Ovary (tissue), 9 donors: ENCODE results near the gene TBATA. TPM values are rescaled to one million over a fixed set of nuclear protein-coding genes. Genes with fewer than 3 reads are reported as not detected.
"Not testable (repeated sequence)": the region's sequence is repeated elsewhere in the genome, so short reads cannot be mapped to it uniquely, and the experiment has no call there.

Experiments used
- DNase-seq, 5 donors: peaks; one replicate each; pipeline ENCODE4 v3.0.0-alpha.2; 2019 to 2020
- H3K27ac ChIP-seq, 2 donors: fragments of 200-600 bp; one replicate each; pipeline versions ENCODE4 v1.5.1 to v1.8.0; 2019 to 2022
- H3K27me3 ChIP-seq: fragments of 200-600 bp; one replicate; pipeline ENCODE4 v1.8.0; 2022
- H3K36me3 ChIP-seq: fragments of 200-600 bp; sonication (generic); one replicate; pipeline ENCODE4 v1.5.1; 2019
- H3K4me1 ChIP-seq: one replicate; pipeline ENCODE4 v1.8.1; 2013; ENCODE audit warnings: mild to moderate bottlenecking, moderate library complexity; ENCODE audit not compliant: insufficient read depth
- H3K4me3 ChIP-seq: fragments of 200-600 bp; sonication (generic); one replicate; pipeline ENCODE4 v1.5.1; 2017
- H3K9me3 ChIP-seq, 2 donors: fragments of 200-600 bp in 1 of 2; sonication (generic) in 1 of 2; one replicate each; pipeline versions ENCODE4 v1.5.1 to v1.8.1; 2013 to 2019; ENCODE audit warnings: mild to moderate bottlenecking in 1 of 2, moderate library complexity in 1 of 2
- EP300 ChIP-seq: sonication (generic); formaldehyde crosslinking; IDR thresholded peaks from one replicate; pipeline ENCODE4 v1.6.1; 2017; ENCODE audit warnings: antibody characterized with exemption
- POLR2A ChIP-seq: fragments of 450-650 bp; IDR thresholded peaks from one replicate; pipeline ENCODE4 v1.6.1; 2017; ENCODE audit warnings: antibody characterized with exemption, mild to moderate bottlenecking, moderate library complexity
- WGBS, 3 donors: extraction: QIAGEN DNeasy Blood & Tissue Kit in 1 of 3; methylation state at CpG; one replicate each; pipeline versions ENCODE4 v1.1.5 to v1.1.7; 2013 to 2017; 5-methylcytosine and 5-hydroxymethylcytosine counted together
- intact Hi-C, 4 donors: fragments of 100-400 bp; cut with DNase I; formaldehyde crosslinking; loops; one replicate each; pipeline versions ENCODE4 v1.11.0 to v1.15.1; 2022 to 2023
- polyA plus RNA-seq, 2 donors: library from polyadenylated mRNA; stranded (reverse); fragments of 200-250 nt in 1 of 2; fragments of 350-450 nt in 1 of 2; fragmentation: Illumina TruSeq in 1 of 2; extraction: RNeasy Lipid Tissue Mini Kit (QIAGEN cat#74804) in 1 of 2; gene quantifications; one replicate each; pipeline ENCODE4 v1.2.3, GENCODE V29; 2013 to 2014
- total RNA-seq, 7 donors: library from RNA; depleted of rRNA in 2 of 7; stranded (reverse); fragments of >200 nt in 2 of 7; fragmentation: NEBNext Ultra II Directional in 3 of 7; extraction: Animal tissue kit (Norgen Biotek cat#: 25700) in 3 of 7; gene quantifications; one replicate each; pipeline versions ENCODE4 v1.1.0 to v1.2.4, GENCODE V29; 2016 to 2023
- TF ChIP-seq, protein P1 (sequence below), 3 donors: fragments of 450-650 bp in 2 of 3; fragments of 200-600 bp in 1 of 3; IDR thresholded peaks; one replicate each; pipeline versions ENCODE4 v1.5.1 to v1.8.0; 2016 to 2022; ENCODE audit warnings: antibody characterized with exemption in 3 of 3, mild to moderate bottlenecking in 1 of 3
- donor health status: DM: no; HTN: no; CAD: no; lungs with moderate emphysema.
- donor health status: DM: no; HTN: no; CAD: no.
- donor health status: Bipolar disorder and iron deficiency.
- donor health status: DM: yes; HTN: yes; CAD: no.
- donor health status: DM: no; HTN: no; CAD: no.
- donor health status: DM: yes; HTN: yes; CAD: no.

The TBATA gene
- total and polyA plus RNA-seq, 9 donors, result not detected

DNA sequence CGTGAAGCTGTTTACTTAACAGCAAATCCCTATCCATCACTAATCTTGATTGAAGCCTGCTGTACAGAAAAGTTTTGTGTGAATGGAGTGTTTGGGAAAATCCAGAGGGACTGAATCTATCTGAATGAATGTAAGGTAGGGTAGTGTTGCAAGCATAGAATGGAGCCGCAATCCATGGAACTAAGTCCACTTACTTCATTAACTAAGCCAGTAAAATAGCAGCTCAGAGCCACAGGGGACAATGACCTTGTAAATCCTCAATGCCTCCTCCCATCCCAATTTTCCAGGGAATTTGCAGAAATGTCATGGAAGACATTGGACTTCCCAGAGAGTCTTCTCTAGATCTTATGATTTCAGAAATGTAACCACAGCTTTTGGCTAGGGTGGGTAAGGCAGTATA, 15.2 kb downstream of the TBATA start:
- no peak for DNase-seq
- Histone ChIP-seq H3K36me3 (no peaks in the 10 kb centered on the region), H3K4me1 (no peaks in the 10 kb centered on the region), H3K4me3 (no peak overlapping the region), H3K27me3 (no peaks in the 10 kb centered on the region), H3K27ac (no peak overlapping the region), H3K9me3 (no peaks in the 10 kb centered on the region)
- TF ChIP-seq EP300 (no peak), POLR2A (no peak)
- TF ChIP-seq, protein P1, sequence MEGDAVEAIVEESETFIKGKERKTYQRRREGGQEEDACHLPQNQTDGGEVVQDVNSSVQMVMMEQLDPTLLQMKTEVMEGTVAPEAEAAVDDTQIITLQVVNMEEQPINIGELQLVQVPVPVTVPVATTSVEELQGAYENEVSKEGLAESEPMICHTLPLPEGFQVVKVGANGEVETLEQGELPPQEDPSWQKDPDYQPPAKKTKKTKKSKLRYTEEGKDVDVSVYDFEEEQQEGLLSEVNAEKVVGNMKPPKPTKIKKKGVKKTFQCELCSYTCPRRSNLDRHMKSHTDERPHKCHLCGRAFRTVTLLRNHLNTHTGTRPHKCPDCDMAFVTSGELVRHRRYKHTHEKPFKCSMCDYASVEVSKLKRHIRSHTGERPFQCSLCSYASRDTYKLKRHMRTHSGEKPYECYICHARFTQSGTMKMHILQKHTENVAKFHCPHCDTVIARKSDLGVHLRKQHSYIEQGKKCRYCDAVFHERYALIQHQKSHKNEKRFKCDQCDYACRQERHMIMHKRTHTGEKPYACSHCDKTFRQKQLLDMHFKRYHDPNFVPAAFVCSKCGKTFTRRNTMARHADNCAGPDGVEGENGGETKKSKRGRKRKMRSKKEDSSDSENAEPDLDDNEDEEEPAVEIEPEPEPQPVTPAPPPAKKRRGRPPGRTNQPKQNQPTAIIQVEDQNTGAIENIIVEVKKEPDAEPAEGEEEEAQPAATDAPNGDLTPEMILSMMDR (IDR thresholded peaks at IDR 0.05), result no peak
- WGBS, 3 donors, result 68 to 74% (median 71%) methylated on average over 2 of the region's 2 CpGs
- intact Hi-C loops, result no loop called here

DNA sequence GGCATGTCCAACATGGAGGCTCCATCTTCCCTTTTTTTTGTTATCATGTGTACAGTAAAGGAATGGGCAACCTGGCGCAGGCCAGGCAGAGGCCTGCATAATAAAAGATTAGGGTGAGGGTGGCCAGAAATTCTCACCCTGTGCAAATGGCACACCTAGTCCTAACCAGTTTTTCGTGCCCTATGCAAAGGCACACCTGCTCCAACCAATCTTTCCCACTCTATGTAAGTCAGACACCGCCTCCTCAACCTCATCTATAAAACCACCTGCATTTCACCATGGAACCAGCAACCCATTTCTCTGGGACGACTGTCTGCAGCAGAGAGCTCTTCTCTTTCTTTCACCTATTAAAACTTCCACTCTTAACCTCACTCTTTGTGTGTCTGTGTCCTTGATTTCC, 16.1 kb downstream of the TBATA start:
- 85 to 90% (median 87%) methylated on average over 4 of the region's 4 CpGs for WGBS, 3 donors
- Histone ChIP-seq H3K27me3 (no peaks in the 10 kb centered on the region), H3K9me3 (no peaks in the 10 kb centered on the region), H3K27ac (no peak overlapping the region), H3K4me3 (no peak overlapping the region), H3K4me1 (no peaks in the 10 kb centered on the region), H3K36me3 (no peaks in the 10 kb centered on the region)
- intact Hi-C loops, result no loop called here
- DNase-seq, result no peak
- no peak for TF ChIP-seq POLR2A
- TF ChIP-seq, protein P1 (IDR thresholded peaks at IDR 0.05), result no peak
- TF ChIP-seq EP300, result no peak

DNA sequence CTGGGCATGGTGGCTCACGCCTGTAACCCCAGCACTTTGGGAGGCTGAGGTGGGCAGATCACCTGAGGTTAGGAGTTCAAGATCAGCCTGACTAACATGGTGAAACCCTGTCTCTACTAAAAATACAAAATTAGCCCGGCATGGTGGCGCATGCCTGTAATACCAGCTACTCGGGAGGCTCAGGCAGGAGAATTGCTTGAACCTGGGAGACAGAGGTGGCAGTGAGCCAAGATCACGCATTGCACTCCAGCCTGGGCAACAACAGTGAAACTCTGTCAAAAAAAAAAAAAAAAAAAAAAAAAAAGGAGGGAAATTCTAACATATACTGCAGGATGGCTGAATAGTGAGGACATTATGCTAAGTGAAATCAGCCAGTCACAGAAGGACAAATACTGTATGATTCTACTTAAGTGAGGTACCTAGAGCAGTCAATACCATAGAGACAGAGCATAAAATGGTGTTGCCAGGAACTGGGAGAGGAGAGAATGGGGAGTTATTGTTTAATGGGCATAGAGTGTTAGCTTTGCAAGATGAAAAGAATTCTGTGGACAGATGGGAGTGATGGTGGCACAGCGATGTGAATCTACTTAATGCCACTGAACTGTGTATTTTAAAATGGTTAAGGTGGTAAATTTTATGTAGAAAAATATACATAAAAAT, 17.0 kb downstream of the TBATA start:
- intact Hi-C loops, H3K9me3 ChIP-seq, H3K27me3 ChIP-seq, DNase-seq, H3K27ac ChIP-seq, H3K4me1 ChIP-seq, H3K4me3 ChIP-seq, H3K36me3 ChIP-seq: not testable (repeated sequence)
- WGBS, 3 donors, result 73 to 81% (median 78%) methylated on average over 6 of the region's 6 CpGs

DNA sequence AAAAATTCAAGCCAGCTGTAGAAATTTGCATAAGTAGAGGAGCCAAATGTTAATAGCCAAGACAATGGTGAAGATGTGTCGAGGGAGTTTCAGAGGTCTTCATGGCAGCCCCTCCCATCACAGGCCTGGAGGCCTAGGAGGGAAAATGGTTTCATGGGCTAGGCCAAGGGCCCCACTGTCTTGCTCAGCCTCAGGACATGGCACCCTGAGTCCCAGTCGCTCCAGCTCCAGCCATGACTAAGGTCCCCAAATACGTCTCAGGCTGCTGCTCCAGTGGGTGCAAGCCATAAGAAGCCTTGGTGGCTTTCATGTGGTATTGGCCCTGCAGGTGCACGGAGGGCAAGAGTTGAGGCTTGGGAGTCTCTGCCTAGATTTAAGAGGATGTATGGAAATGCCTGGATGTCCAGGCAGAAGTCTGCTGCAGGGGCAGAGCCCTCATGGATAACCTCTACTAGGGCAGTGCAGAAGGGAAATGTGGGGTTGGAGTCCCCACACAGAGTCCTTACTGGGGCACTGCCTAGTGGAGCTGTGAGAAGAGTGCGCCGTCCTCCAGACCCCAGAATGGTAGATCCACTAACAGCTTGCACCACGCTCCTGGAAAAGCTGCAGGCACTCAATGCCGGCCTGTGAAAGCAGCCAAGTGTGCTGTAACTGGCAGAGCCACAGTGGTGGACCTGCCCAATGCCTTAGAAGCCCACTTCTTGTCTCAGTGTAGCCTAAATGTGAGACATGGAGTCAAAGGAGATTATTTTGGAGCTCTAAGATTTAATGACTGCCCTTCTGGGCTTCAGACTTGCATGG, 19.2 kb downstream of the TBATA start:
- Histone ChIP-seq H3K27ac (no peak overlapping the region), H3K4me1 (no peaks in the 10 kb centered on the region), H3K27me3 (no peaks in the 10 kb centered on the region), H3K9me3 (no peaks in the 10 kb centered on the region), H3K4me3 (no peak overlapping the region), H3K36me3 (no peaks in the 10 kb centered on the region)
- intact Hi-C loops, result no loop called here
- TF ChIP-seq, protein P1 (IDR thresholded peaks at IDR 0.05), result no peak
- no peak for TF ChIP-seq POLR2A
- no peak for TF ChIP-seq EP300
- 94 to 96% (median 94%) methylated on average over 8 of the region's 8 CpGs for WGBS, 3 donors
- DNase-seq, result no peak

DNA sequence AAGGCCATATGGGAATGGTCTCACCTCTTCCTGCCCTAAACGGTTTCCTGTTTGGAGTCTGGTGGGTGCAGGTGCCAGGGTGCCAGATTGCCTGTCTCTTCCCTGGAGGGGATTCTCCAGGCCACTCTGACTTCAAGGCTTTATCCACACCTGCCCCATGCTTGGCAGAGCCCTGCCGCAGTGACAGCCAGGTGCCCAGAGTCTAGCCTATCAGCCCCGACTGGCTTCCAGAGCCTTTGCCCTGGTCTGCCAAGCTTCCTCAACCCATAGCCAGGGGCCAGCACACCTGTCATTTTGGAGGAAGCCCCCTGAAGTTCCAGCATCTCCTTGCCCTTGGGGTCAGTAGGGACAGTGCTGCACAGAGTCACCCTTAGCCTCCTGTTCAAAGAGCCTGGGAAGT, 21.6 kb downstream of the TBATA start:
- no peak overlapping the region for H3K4me3 ChIP-seq
- H3K27ac ChIP-seq, result no peak overlapping the region
- H3K27me3 ChIP-seq, result no peaks in the 10 kb centered on the region
- intact Hi-C loops, result loop anchor here in 2 of 4 donors (5.0 kb wide), 2 partner anchors 206 to 211 kb away; no protein-coding TSS in a partner anchor
- no peaks in the 10 kb centered on the region for H3K4me1 ChIP-seq
- no peaks in the 10 kb centered on the region for H3K9me3 ChIP-seq
- WGBS, 3 donors, result 64 to 72% (median 69%) methylated on average over 3 of the region's 3 CpGs
- TF ChIP-seq POLR2A (no peak), EP300 (no peak)
- TF ChIP-seq, protein P1 (IDR thresholded peaks at IDR 0.05), result no peak
- no peaks in the 10 kb centered on the region for H3K36me3 ChIP-seq
- DNase-seq, result peak in 1 of 5 donors; percentile 13
